NCI-H526 (cell line): ENCODE data around the gene ABHD5.

ENCODE experiments used
- DNase-seq, 2 experiments: peaks; one replicate each; lab custom pipeline; 2025; lab: John Stamatoyannopoulos, UW

The ABHD5 gene

GRCh38 chr3:43718296-43718695 lies 27.6 kb downstream of the ABHD5 start:
- no peak for DNase-seq

DNA sequence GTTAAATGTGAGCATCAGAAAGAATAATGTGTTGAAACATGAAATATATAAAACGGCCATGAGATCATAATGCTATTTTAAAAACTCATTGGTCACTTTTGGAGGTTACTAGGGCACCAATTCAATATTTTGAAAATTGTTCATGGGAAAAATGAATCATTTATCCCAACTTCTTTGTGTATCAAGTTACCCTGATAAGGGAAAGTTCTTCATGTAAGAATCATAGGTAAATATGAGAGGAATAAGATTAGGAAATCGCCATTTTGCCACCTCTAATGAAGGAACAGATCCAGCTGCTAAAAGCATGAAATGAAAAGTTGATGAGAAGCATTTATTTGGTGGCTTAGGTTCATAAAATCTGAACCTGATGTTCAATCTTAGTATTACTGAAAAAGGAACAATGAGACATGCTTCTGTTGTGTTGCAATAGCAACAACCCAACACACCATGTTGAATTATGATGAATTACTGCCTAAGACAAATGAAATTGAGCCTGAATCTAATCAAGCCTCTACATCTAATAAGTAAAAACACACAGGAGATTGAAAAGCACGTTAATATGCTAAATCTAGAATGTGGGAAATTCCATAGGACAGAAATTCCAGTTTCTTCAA lies 32.5 kb downstream of the ABHD5 start:
- no peak for DNase-seq

- no peak for DNase-seq
Observed at GRCh38 chr3:43726521-43726920, 35.8 kb downstream of the ABHD5 start.

GRCh38 chr3:43727930-43728329 lies 37.2 kb downstream of the ABHD5 start:
- DNase-seq: no peak

- DNase-seq: no peak
Observed at GRCh38 chr3:43728476-43728875, 37.7 kb downstream of the ABHD5 start.

- no peak for DNase-seq
Observed at GRCh38 chr3:43728947-43729346, 38.2 kb downstream of the ABHD5 start.

GRCh38 chr3:43729707-43730414 lies 39.1 kb downstream of the ABHD5 start:
- no peak for DNase-seq

DNA sequence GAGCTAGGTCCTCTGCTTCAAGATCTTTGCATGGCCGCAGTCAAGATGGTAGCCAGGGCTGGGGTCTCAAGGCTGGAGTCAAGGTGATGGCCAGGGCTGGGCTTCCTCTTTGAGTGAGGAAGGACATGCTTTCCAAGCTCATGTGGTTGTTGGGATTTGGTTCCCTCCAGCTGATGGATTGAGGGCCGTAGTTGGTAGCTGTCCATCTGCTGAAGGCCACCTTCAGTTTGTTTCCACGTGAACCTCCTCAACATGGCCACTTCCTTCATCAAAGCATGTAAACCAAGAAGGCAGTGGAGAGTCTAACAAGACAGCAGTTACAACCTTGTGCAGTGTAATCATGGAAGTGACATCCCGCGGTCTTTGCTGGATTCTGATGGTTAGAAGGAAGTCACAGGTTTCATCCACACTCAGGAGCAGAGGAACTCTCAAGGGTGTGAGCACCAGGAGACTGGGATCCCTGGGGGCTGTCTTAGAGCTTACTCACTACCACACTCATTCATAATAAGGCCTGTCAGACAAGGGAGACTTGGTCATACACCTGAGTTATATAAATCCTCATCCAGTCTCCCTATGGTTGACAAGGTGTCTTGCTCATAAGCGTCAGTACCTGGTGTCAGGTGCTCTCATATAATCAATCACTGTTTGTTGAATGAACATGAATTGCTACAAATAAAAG lies 42.1 kb downstream of the ABHD5 start:
- DNase-seq: no peak

DNA sequence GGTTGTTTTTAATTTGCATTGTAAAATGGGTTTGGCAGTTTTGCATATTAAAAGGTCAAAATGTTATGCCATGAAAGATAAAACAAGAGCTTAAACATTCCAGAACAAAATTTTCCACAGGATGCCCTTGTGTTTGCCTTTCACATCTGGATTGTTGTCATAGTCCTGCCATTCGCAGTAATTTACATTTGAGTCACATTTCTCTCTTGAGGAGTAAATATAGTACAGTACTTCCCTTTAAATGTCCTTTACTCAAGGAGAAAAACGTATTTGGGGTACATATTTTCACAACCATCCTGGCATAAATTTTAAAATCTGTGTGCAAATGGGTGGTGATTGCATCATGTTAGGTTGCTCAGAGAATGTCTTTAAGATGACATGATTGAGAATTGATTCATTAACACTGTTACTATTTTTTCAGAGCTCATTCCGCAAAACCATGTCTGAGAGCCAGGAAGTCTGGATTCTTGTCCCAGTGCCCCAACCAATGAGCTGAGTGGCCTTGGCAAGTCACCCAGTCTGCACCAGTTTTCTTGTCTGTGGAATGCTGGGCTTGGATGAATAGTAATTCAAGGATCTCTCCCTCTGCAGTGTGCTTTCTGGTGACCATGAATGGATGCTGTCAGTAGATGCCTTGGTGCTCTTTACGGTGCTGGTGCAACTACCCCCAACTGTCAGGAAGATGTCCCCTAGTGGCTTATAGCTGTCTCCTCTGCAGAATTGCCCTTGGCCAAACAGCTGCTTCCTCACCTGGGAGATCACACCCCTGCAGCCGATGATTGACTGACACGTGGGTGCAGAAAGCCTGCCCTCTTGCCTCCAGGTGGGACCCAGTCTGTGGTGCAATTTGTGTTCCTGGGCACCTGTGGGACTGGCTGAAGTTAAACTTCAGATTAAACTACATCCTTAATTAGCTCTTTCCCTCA lies 43.0 kb downstream of the ABHD5 start:
- peak; percentile 28 to 39 for DNase-seq

GRCh38 chr3:43734685-43735084 lies 43.9 kb downstream of the ABHD5 start:
- DNase-seq: peak; percentile 39 to 66

GRCh38 chr3:43735618-43736017 lies 44.9 kb downstream of the ABHD5 start:
- DNase-seq: no peak

GRCh38 chr3:43736558-43737440 lies 46.1 kb downstream of the ABHD5 start:
- no peak for DNase-seq

GRCh38 chr3:43738305-43738704 lies 47.6 kb downstream of the ABHD5 start:
- no peak for DNase-seq

DNA sequence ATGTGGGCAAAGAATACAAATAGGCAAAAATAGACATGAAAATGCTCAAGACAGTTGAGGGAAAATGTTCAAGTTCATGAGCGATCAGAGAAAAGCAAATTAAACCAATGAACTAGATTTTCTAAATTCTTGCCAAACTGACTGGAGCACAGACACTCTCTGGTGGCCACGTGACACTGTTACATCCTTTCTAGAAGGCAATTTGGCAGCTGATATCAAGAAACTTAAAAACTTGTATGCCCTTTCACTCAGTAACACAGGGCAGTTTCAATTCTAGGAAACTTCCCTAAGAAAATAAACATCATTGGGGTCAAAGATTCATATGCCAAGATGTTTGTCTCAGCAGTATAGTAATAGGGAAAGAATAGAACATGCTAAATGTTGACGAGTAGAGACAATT lies 52.2 kb downstream of the ABHD5 start:
- no peak for DNase-seq

DNA sequence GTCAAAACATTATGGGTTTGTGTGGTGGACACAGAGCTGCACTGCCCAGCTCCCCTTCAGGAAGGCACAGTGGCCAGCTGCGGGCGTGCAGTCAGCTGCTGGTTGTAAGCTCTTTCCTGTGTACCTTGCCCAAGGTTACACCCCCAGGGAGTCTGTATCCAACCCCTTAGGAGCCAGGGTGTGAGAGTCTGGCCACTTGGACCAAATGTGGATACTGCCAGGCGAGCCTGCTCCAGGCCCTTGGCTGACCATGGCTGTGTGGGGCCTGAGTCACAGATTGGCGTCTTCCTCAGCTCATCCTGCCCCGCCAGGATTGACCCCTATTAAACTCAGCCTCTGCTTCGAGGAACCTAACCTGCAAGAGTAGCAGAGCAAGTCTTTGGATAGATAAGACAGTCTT lies 56.9 kb downstream of the ABHD5 start:
- no peak for DNase-seq

- DNase-seq: no peak
Observed at GRCh38 chr3:43748179-43748578, 57.4 kb downstream of the ABHD5 start.

DNA sequence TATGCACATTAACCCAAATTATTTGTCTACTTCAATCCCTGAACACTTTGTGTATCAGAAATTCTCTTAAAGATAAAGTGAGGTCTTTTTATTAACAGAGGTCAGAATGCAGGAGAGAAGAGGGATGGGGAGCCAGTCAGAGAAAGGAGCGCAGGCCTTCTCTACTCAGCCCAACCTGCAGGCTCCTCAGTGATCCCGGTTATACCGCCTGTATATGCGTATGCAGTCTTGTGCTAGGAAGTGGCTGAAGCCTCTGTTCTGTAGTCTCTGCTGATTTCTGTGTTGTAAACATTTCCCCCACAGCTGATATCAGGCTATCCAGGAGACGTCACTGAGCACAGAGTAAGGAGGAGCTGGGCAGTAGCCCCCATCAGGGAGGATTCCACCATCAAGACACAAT lies 57.9 kb downstream of the ABHD5 start:
- DNase-seq: no peak

- DNase-seq: no peak
Observed at GRCh38 chr3:43752905-43753304, 62.2 kb downstream of the ABHD5 start.

- DNase-seq: no peak
Observed at GRCh38 chr3:43753741-43754715, 63.3 kb downstream of the ABHD5 start.
